ENCODE results near the gene AMACR. TPM values are rescaled to one million over a fixed set of nuclear protein-coding genes. Genes with fewer than 3 reads are reported as not detected.

The AMACR gene
- polyA plus RNA-seq, 1 donor from 2014 or later: 28.5 TPM

GRCh38 chr5:33978306-33978705, 29.5 kb downstream of the AMACR start:
- Histone ChIP-seq H3K9me3 (ENCODE audit: low read length) (no peaks in the 10 kb centered on the region), H3K36me3 (ENCODE audit: insufficient read depth, low read length) (no peaks in the 10 kb centered on the region), H3K79me2 (replicated peaks; ENCODE audit: insufficient read depth, low read length) (no peaks in the 10 kb centered on the region), H3F3A (ENCODE audit: insufficient read depth, low read length, poor library complexity, severe bottlenecking) (no peaks in the 10 kb centered on the region), H3K9ac (ENCODE audit: low read length) (no peak overlapping the region), H3K4me2 (ENCODE audit: low read length) (no peak overlapping the region), H3K27ac (ENCODE audit: low read length) (no peak overlapping the region), H4K20me1 (ENCODE audit: insufficient read depth) (no peaks in the 10 kb centered on the region), H2AFZ (ENCODE audit: low read depth, low read length) (no peak overlapping the region), H3K9me2 (ENCODE audit: insufficient read depth, low read length) (no peaks in the 10 kb centered on the region), H3K4me3 (ENCODE audit: low read length) (no peak overlapping the region), H3K27me3 (ENCODE audit: insufficient read depth, low read depth, low read length) (no peaks in the 10 kb centered on the region)
- TF ChIP-seq MXI1 (conservative IDR thresholded peaks at IDR 0.05; ENCODE audit: poor library complexity, severe bottlenecking) (no peak), EZH2 (IDR thresholded peaks at IDR 0.05; ENCODE audit: borderline replicate concordance, insufficient read depth, low read length, poor library complexity, severe bottlenecking) (no peak), SMC3 (conservative IDR thresholded peaks at IDR 0.05; ENCODE audit: poor library complexity) (no peak), CTCF (IDR thresholded peaks at IDR 0.05; ENCODE audit: poor library complexity, severe bottlenecking) (no peak), TAF1 (IDR thresholded peaks at IDR 0.05; ENCODE audit: low read depth) (no peak), REST (IDR thresholded peaks at IDR 0.05; ENCODE audit: borderline replicate concordance) (no peak), EP300 (conservative IDR thresholded peaks at IDR 0.05; ENCODE audit: poor library complexity, severe bottlenecking) (no peak), POLR2AphosphoS5 (IDR thresholded peaks at IDR 0.05) (no peak), RAD21 (conservative IDR thresholded peaks at IDR 0.05) (no peak)

GRCh38 chr5:33976307-33976706, 31.5 kb downstream of the AMACR start:
- Histone ChIP-seq H4K20me1 (ENCODE audit: insufficient read depth) (no peaks in the 10 kb centered on the region), H3K4me2 (ENCODE audit: low read length) (no peak overlapping the region), H3K79me2 (replicated peaks; ENCODE audit: insufficient read depth, low read length) (no peaks in the 10 kb centered on the region), H3F3A (ENCODE audit: insufficient read depth, low read length, poor library complexity, severe bottlenecking) (no peaks in the 10 kb centered on the region), H3K27ac (ENCODE audit: low read length) (no peak overlapping the region), H3K27me3 (ENCODE audit: insufficient read depth, low read depth, low read length) (no peaks in the 10 kb centered on the region), H3K9ac (ENCODE audit: low read length) (no peak overlapping the region), H3K36me3 (ENCODE audit: insufficient read depth, low read length) (no peaks in the 10 kb centered on the region), H3K4me3 (ENCODE audit: low read length) (no peak overlapping the region), H2AFZ (ENCODE audit: low read depth, low read length) (no peak overlapping the region), H3K9me2 (ENCODE audit: insufficient read depth, low read length) (no peaks in the 10 kb centered on the region), H3K9me3 (ENCODE audit: low read length) (no peaks in the 10 kb centered on the region)
- TF ChIP-seq CTCF (IDR thresholded peaks at IDR 0.05; ENCODE audit: poor library complexity, severe bottlenecking) (no peak), RAD21 (conservative IDR thresholded peaks at IDR 0.05) (no peak), EP300 (conservative IDR thresholded peaks at IDR 0.05; ENCODE audit: poor library complexity, severe bottlenecking) (no peak), EZH2 (IDR thresholded peaks at IDR 0.05; ENCODE audit: borderline replicate concordance, insufficient read depth, low read length, poor library complexity, severe bottlenecking) (no peak), TAF1 (IDR thresholded peaks at IDR 0.05; ENCODE audit: low read depth) (no peak), MXI1 (conservative IDR thresholded peaks at IDR 0.05; ENCODE audit: poor library complexity, severe bottlenecking) (no peak), REST (IDR thresholded peaks at IDR 0.05; ENCODE audit: borderline replicate concordance) (no peak), SMC3 (conservative IDR thresholded peaks at IDR 0.05; ENCODE audit: poor library complexity) (no peak), POLR2AphosphoS5 (IDR thresholded peaks at IDR 0.05) (no peak)
